Heart left ventricle (tissue), 16 donors: ENCODE measurements around the gene ATP9A. TPM values are rescaled to one million over a fixed set of nuclear protein-coding genes. Genes with fewer than 3 reads are reported as not detected.
A peak's percentile ranks its signal among the peaks of the same experiment; 100 is the strongest.

Experiments used
- ATAC-seq, 4 donors: fragments of 200-7000 bp; cut with Tn5 transposase; one replicate each; pipeline ENCODE4 v1.9.1; 2020 to 2022; ENCODE audit warnings: moderate library complexity in 4 of 4, mild to moderate bottlenecking in 3 of 4, moderate number of reproducible peaks in 1 of 4
- DNase-seq, 5 donors: peaks; one replicate each; pipeline ENCODE4 v3.0.0-alpha.2; 2020
- H3K27ac ChIP-seq, 12 donors: fragments of 200-600 bp; sonication (generic) in 4 of 12; one replicate each; pipeline versions ENCODE4 v1.5.0 to v1.8.0; 2016 to 2022; ENCODE audit warnings: mild to moderate bottlenecking in 2 of 12
- H3K27me3 ChIP-seq, 9 donors: fragments of 200-600 bp; sonication (generic) in 2 of 9; one replicate each; pipeline versions ENCODE4 v1.5.1 to v1.8.0; 2016 to 2022; ENCODE audit warnings: mild to moderate bottlenecking in 3 of 9
- H3K36me3 ChIP-seq, 9 donors: fragments of 200-600 bp; sonication (generic) in 2 of 9; one replicate each; pipeline versions ENCODE4 v1.5.0 to v1.8.0; 2018 to 2022; ENCODE audit warnings: mild to moderate bottlenecking in 2 of 9
- H3K4me1 ChIP-seq, 12 donors: fragments of 200-600 bp; sonication (generic) in 4 of 12; one replicate each; pipeline versions ENCODE4 v1.5.0 to v1.8.0; 2016 to 2022; ENCODE audit warnings: mild to moderate bottlenecking in 3 of 12
- H3K4me3 ChIP-seq, 12 donors: fragments of 200-600 bp; sonication (generic) in 4 of 12; one replicate each; pipeline versions ENCODE4 v1.5.0 to v1.8.0; 2017 to 2022; ENCODE audit warnings: mild to moderate bottlenecking in 9 of 12, moderate library complexity in 4 of 12
- H3K9me3 ChIP-seq, 12 donors: fragments of 200-600 bp; sonication (generic) in 4 of 12; one replicate each; pipeline versions ENCODE4 v1.5.0 to v1.8.0; 2016 to 2022; ENCODE audit warnings: mild to moderate bottlenecking in 1 of 12
- POLR2A ChIP-seq, 2 donors: fragments of 450-650 bp; IDR thresholded peaks; one replicate each; pipeline ENCODE4 v1.6.1; 2017; ENCODE audit warnings: antibody characterized with exemption in 2 of 2, mild to moderate bottlenecking in 2 of 2, moderate library complexity in 2 of 2
- WGBS, 4 donors: extraction: QIAGEN DNeasy Blood & Tissue Kit in 2 of 4; methylation state at CpG; one replicate each; pipeline versions ENCODE4 v1.1.5 to v1.1.7; 2013 to 2018; 5-methylcytosine and 5-hydroxymethylcytosine counted together
- intact Hi-C, 10 donors: fragments of 100-400 bp; cut with DNase I; formaldehyde crosslinking; loops; one replicate each; pipeline versions ENCODE4 v1.11.1 to v1.14.2; 2022
- polyA plus RNA-seq, 2 donors: library from polyadenylated mRNA; stranded (reverse); fragments of 200-250 nt; gene quantifications; one replicate each; pipeline ENCODE4 v1.2.3, GENCODE V29; 2013
- total RNA-seq, 9 donors: library from RNA; depleted of rRNA in 2 of 9; stranded (reverse); fragments of >200 nt in 2 of 9; fragmentation: NEBNext Ultra II Directional in 3 of 9; extraction: Animal tissue kit (Norgen Biotek cat#: 25700) in 3 of 9; gene quantifications; one replicate each; pipeline versions ENCODE4 v1.1.0 to v1.2.4, GENCODE V29; 2016 to 2023
- TF ChIP-seq, protein P1 (sequence below), 12 donors: fragments of 200-600 bp; sonication (generic) in 4 of 12; IDR thresholded peaks; one replicate each; pipeline versions ENCODE4 v1.5.0 to v1.8.0; 2018 to 2022; ENCODE audit warnings: antibody characterized with exemption in 12 of 12, mild to moderate bottlenecking in 5 of 12
- donor health status: ischemic (EF 13 %, LVEDD 7.1; RV severe dilation, severe dysfunction).
- donor health status: healthy with polysubstance abuse.
- donor health status: DM: no; HTN: yes; CAD: no.
- donor health status: DM: no; HTN: no; CAD: no.
- donor health status: ischemic (EF 25% LVEDD 6.9; RV normal size, moderate dysfunction).
- donor health status: ischemic (EF 25% LVEDD 5.7; RV mildly dilated, moderate dysfunction).
- donor health status: healthy.
- donor health status: DM: yes; HTN: yes; CAD: no.
- donor health status: ischemic (EF 35%, LVEDD 5.7; RV mildly dilated, moderate dysfunction).
- donor health status: nonischemic (EF 11% LVEDD 7.7; RV severe dilation, severe dysfunction).
- donor health status: DM: yes; HTN: yes; CAD: no.
- donor health status: PGD.
- donor health status: ischemic (EF 29% LVEDD 5.4; RV normal size, mild dysfunction).
- donor health status: nonischemic (EF 23%, LVEDD 6.1; RV moderate dilation, normal function).

Gene ATP9A
- total and polyA plus RNA-seq, 11 donors: 4.4 to 36.4 (median 27.6) TPM

- Histone ChIP-seq H3K36me3 (peaks cover 0 to 14% (median 0%) of the 10 kb centered on the region in 9 donors), H3K27ac (peak overlapping the region in 4 of 12 donors; percentile 4 to 43 (median 26)), H3K4me3 (no peak overlapping the region), H3K27me3 (no peaks in the 10 kb centered on the region), H3K9me3 (no peaks in the 10 kb centered on the region), H3K4me1 (peaks cover 3 to 46% (median 30%) of the 10 kb centered on the region in 12 donors)
- TF ChIP-seq, protein P1, sequence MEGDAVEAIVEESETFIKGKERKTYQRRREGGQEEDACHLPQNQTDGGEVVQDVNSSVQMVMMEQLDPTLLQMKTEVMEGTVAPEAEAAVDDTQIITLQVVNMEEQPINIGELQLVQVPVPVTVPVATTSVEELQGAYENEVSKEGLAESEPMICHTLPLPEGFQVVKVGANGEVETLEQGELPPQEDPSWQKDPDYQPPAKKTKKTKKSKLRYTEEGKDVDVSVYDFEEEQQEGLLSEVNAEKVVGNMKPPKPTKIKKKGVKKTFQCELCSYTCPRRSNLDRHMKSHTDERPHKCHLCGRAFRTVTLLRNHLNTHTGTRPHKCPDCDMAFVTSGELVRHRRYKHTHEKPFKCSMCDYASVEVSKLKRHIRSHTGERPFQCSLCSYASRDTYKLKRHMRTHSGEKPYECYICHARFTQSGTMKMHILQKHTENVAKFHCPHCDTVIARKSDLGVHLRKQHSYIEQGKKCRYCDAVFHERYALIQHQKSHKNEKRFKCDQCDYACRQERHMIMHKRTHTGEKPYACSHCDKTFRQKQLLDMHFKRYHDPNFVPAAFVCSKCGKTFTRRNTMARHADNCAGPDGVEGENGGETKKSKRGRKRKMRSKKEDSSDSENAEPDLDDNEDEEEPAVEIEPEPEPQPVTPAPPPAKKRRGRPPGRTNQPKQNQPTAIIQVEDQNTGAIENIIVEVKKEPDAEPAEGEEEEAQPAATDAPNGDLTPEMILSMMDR (IDR thresholded peaks at IDR 0.05): no peak
- ATAC-seq: no peak
- no peak for DNase-seq
- intact Hi-C loops: loop anchor here in 5 of 10 donors (10.0 kb wide), 2 partner anchors 131 to 331 kb away; partner anchors contain the start of gene ATP9A (in 1 of the 5)
- WGBS, 4 donors: 92 to 98% (median 96%) methylated on average over 3 of the region's 3 CpGs
Measured at GRCh38 chr20:51633430-51633829, 134.8 kb downstream of the ATP9A start.

DNA sequence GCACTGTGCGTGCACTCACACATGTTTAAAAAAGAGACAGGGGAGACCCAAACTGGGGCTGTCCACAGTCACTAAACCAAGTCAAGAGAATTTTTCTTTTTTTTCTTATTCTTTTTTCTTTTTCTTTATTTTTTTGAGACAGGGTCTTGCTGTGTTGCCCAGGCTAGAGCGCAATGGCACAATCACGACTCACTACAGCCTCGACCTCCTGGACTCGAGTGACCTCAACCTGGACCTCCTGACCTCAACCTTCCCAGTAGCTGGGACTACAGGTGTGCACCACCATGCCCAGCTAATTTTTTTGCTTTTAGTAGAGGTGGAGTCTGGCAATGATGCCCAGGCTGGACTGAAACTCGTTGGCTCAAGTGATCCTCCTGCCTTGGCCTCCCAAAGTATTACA lies 136.2 kb downstream of the ATP9A start:
- TF ChIP-seq, protein P1 (IDR thresholded peaks at IDR 0.05): no peak
- no peak for TF ChIP-seq POLR2A (IDR thresholded peaks at IDR 0.05)
- Histone ChIP-seq H3K36me3 (peaks cover 0 to 7% (median 0%) of the 10 kb centered on the region in 9 donors), H3K4me3 (peak overlapping the region in 1 of 12 donors; percentile 19), H3K27ac (peak overlapping the region; percentile 63 to 93 (median 78)), H3K9me3 (no peaks in the 10 kb centered on the region), H3K4me1 (peaks cover 3 to 46% (median 30%) of the 10 kb centered on the region in 12 donors), H3K27me3 (no peaks in the 10 kb centered on the region)
- 92 to 95% (median 93%) methylated on average over 6 of the region's 6 CpGs for WGBS, 4 donors
- ATAC-seq: no peak
- intact Hi-C loops: loop anchor here in 5 of 10 donors (10.0 kb wide), 2 partner anchors 133 to 333 kb away; partner anchors contain the start of gene ATP9A (in 1 of the 5)
- no peak for DNase-seq

- peak overlapping the region in 2 of 12 donors; percentile 7 to 19 for H3K4me3 ChIP-seq
- peak; percentile 82 to 93 (median 90) for ATAC-seq
- whole genome bisulfite sequencing, 4 donors: 45 to 51% (median 50%) methylated on average over 19 to 21 of the region's 21 CpGs
Measured at GRCh38 chr20:51631011-51631950, 136.9 kb downstream of the ATP9A start.

More at GRCh38 chr20:51631011-51631950, 136.9 kb downstream of the ATP9A start:
- no peak for TF ChIP-seq POLR2A (IDR thresholded peaks at IDR 0.05)
- TF ChIP-seq, protein P1 (IDR thresholded peaks at IDR 0.05): no peak
- H3K9me3 ChIP-seq: no peaks in the 10 kb centered on the region
- H3K27ac ChIP-seq: peak overlapping the region; percentile 63 to 93 (median 78)
- peak; percentile 55 to 70 (median 65) for DNase-seq
- peaks cover 0 to 5% (median 0%) of the 10 kb centered on the region in 9 donors for H3K36me3 ChIP-seq
- intact Hi-C loops: loop anchor here in 5 of 10 donors (10.0 kb wide), 2 partner anchors 134 to 334 kb away; partner anchors contain the start of gene ATP9A (in 1 of the 5)
- H3K27me3 ChIP-seq: no peaks in the 10 kb centered on the region
- H3K4me1 ChIP-seq: peaks cover 3 to 46% (median 30%) of the 10 kb centered on the region in 12 donors
